GM23338 (cell line): Measurements from ENCODE around the gene PEAR1.

Experiments
- CREB1 ChIP-seq: fragments of 250-450 bp; sonication (Bioruptor Pico); IDR thresholded peaks from 2 replicates; pipeline ENCODE4 v1.5.0; 2020; ENCODE audit warnings: low read depth, mild to moderate bottlenecking, moderate library complexity
- CTCF ChIP-seq, 2 experiments: fragments of 200-600 bp in 1 of 2; sonication (generic) in 1 of 2; conservative IDR thresholded peaks; 2 replicates each; pipeline versions ENCODE4 v1.5.1 to v1.6.1; 2016 to 2017; ENCODE audit warnings: antibody characterized with exemption in 2 of 2, low read depth in 2 of 2, mild to moderate bottlenecking in 2 of 2, moderate library complexity in 1 of 2
- ETS1 ChIP-seq: IDR thresholded peaks from 2 replicates; pipeline ENCODE4 v1.6.1; 2016; ENCODE audit warnings: antibody characterized with exemption
- EZH2 ChIP-seq: fragments of 200-600 bp; sonication (generic); IDR thresholded peaks from one replicate; pipeline ENCODE4 v1.8.0; 2017; ENCODE audit warnings: antibody characterized with exemption, mild to moderate bottlenecking, low read depth; ENCODE audit not compliant: unreplicated experiment
- EZH2phosphoT487 ChIP-seq: fragments of 200-600 bp; sonication (generic); IDR thresholded peaks from one replicate; pipeline ENCODE4 v1.8.1; 2018; ENCODE audit warnings: antibody characterized with exemption; ENCODE audit not compliant: unreplicated experiment
- JUNB ChIP-seq: IDR thresholded peaks from one replicate; pipeline ENCODE4 v1.6.1; 2016; ENCODE audit warnings: antibody characterized with exemption; ENCODE audit not compliant: unreplicated experiment
- NANOG ChIP-seq: IDR thresholded peaks from 2 replicates; pipeline ENCODE4 v1.6.1; 2016; ENCODE audit warnings: antibody characterized with exemption, borderline replicate concordance
- POLR2AphosphoS5 ChIP-seq: IDR thresholded peaks from 2 replicates; pipeline ENCODE4 v1.6.1; 2016; ENCODE audit warnings: antibody characterized with exemption, low read depth
- STAT1 ChIP-seq: IDR thresholded peaks from one replicate; pipeline ENCODE4 v1.6.1; 2016; ENCODE audit warnings: antibody characterized with exemption; ENCODE audit not compliant: unreplicated experiment
- ZNF114 ChIP-seq: fragments of 250-450 bp; sonication (Bioruptor Pico); IDR thresholded peaks from 2 replicates; pipeline ENCODE4 v1.5.0; 2020; ENCODE audit warnings: mild to moderate bottlenecking, moderate library complexity
- TF ChIP-seq, protein P1 (sequence below): IDR thresholded peaks from one replicate; pipeline ENCODE4 v1.6.1; 2018; ENCODE audit warnings: antibody characterized with exemption; ENCODE audit not compliant: unreplicated experiment
- TF ChIP-seq, protein P2 (sequence below): fragments of 250-450 bp; sonication (Bioruptor Pico); IDR thresholded peaks from 2 replicates; pipeline ENCODE4 v1.5.0; 2020; ENCODE audit warnings: mild to moderate bottlenecking, moderate library complexity

DNA sequence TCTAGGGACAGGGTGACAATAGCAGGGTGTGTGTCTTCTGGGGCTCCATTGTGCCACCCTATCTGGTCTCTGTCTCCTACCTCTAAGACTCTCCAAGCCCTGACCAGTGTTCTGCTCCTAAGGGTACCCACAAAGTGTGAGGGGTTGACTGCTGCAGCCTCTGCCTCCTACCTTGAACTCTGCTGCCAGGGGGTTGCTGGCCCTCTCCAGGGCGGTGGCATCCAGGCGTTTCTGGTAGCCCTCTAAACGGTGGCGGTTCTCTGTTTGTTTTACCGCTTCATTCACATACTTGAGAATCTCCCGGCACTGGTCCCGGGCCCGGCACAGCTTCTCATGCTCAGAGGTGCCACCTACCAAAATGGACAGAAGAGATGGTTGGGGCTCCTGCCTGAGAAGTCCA lies 51.3 kb downstream of the PEAR1 start:
- TF ChIP-seq CTCF (conservative IDR thresholded peaks at IDR 0.05; ENCODE audit: low read depth in 2 of 2), result no peak
- no peak for TF ChIP-seq POLR2AphosphoS5
- no peak for TF ChIP-seq EZH2
- no peak for TF ChIP-seq EZH2phosphoT487
- TF ChIP-seq, protein P1, sequence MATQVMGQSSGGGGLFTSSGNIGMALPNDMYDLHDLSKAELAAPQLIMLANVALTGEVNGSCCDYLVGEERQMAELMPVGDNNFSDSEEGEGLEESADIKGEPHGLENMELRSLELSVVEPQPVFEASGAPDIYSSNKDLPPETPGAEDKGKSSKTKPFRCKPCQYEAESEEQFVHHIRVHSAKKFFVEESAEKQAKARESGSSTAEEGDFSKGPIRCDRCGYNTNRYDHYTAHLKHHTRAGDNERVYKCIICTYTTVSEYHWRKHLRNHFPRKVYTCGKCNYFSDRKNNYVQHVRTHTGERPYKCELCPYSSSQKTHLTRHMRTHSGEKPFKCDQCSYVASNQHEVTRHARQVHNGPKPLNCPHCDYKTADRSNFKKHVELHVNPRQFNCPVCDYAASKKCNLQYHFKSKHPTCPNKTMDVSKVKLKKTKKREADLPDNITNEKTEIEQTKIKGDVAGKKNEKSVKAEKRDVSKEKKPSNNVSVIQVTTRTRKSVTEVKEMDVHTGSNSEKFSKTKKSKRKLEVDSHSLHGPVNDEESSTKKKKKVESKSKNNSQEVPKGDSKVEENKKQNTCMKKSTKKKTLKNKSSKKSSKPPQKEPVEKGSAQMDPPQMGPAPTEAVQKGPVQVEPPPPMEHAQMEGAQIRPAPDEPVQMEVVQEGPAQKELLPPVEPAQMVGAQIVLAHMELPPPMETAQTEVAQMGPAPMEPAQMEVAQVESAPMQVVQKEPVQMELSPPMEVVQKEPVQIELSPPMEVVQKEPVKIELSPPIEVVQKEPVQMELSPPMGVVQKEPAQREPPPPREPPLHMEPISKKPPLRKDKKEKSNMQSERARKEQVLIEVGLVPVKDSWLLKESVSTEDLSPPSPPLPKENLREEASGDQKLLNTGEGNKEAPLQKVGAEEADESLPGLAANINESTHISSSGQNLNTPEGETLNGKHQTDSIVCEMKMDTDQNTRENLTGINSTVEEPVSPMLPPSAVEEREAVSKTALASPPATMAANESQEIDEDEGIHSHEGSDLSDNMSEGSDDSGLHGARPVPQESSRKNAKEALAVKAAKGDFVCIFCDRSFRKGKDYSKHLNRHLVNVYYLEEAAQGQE, result no peak
- no peak for TF ChIP-seq JUNB
- no peak for TF ChIP-seq ETS1
- TF ChIP-seq CREB1, result no peak
- TF ChIP-seq NANOG, result no peak
- TF ChIP-seq STAT1, result no peak
- TF ChIP-seq, protein P2, sequence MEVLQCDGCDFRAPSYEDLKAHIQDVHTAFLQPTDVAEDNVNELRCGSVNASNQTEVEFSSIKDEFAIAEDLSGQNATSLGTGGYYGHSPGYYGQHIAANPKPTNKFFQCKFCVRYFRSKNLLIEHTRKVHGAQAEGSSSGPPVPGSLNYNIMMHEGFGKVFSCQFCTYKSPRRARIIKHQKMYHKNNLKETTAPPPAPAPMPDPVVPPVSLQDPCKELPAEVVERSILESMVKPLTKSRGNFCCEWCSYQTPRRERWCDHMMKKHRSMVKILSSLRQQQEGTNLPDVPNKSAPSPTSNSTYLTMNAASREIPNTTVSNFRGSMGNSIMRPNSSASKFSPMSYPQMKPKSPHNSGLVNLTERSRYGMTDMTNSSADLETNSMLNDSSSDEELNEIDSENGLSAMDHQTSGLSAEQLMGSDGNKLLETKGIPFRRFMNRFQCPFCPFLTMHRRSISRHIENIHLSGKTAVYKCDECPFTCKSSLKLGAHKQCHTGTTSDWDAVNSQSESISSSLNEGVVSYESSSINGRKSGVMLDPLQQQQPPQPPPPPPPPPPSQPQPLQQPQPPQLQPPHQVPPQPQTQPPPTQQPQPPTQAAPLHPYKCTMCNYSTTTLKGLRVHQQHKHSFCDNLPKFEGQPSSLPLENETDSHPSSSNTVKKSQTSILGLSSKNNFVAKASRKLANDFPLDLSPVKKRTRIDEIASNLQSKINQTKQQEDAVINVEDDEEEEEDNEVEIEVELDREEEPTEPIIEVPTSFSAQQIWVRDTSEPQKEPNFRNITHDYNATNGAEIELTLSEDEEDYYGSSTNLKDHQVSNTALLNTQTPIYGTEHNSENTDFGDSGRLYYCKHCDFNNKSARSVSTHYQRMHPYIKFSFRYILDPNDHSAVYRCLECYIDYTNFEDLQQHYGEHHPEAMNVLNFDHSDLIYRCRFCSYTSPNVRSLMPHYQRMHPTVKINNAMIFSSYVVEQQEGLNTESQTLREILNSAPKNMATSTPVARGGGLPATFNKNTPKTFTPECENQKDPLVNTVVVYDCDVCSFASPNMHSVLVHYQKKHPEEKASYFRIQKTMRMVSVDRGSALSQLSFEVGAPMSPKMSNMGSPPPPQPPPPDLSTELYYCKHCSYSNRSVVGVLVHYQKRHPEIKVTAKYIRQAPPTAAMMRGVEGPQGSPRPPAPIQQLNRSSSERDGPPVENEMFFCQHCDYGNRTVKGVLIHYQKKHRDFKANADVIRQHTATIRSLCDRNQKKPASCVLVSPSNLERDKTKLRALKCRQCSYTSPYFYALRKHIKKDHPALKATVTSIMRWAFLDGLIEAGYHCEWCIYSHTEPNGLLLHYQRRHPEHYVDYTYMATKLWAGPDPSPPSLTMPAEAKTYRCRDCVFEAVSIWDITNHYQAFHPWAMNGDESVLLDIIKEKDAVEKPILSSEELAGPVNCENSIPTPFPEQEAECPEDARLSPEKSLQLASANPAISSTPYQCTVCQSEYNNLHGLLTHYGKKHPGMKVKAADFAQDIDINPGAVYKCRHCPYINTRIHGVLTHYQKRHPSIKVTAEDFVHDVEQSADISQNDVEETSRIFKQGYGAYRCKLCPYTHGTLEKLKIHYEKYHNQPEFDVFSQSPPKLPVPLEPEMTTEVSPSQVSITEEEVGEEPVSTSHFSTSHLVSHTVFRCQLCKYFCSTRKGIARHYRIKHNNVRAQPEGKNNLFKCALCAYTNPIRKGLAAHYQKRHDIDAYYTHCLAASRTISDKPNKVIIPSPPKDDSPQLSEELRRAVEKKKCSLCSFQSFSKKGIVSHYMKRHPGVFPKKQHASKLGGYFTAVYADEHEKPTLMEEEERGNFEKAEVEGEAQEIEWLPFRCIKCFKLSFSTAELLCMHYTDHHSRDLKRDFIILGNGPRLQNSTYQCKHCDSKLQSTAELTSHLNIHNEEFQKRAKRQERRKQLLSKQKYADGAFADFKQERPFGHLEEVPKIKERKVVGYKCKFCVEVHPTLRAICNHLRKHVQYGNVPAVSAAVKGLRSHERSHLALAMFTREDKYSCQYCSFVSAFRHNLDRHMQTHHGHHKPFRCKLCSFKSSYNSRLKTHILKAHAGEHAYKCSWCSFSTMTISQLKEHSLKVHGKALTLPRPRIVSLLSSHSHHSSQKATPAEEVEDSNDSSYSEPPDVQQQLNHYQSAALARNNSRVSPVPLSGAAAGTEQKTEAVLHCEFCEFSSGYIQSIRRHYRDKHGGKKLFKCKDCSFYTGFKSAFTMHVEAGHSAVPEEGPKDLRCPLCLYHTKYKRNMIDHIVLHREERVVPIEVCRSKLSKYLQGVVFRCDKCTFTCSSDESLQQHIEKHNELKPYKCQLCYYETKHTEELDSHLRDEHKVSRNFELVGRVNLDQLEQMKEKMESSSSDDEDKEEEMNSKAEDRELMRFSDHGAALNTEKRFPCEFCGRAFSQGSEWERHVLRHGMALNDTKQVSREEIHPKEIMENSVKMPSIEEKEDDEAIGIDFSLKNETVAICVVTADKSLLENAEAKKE, result no peak
- no peak for TF ChIP-seq ZNF114
